ENCODE measurements around the gene GALNS. TPM values are rescaled to one million over a fixed set of nuclear protein-coding genes. Genes with fewer than 3 reads are reported as not detected.

Gene GALNS
- total RNA-seq, 1 donor from 2014 or later, result 62.2 TPM

- Histone ChIP-seq H3K27me3 (no peaks in the 10 kb centered on the region), H3K9me3 (no peaks in the 10 kb centered on the region), H3K4me1 (no peaks in the 10 kb centered on the region), H3K36me3 (peaks cover 25 to 31% of the 10 kb centered on the region in 2 donors), H3K27ac (no peak overlapping the region), H3K4me3 (no peak overlapping the region)
- no peak for DNase-seq (ENCODE audit: low spot score in 2 of 2)
- TF ChIP-seq, protein P1, sequence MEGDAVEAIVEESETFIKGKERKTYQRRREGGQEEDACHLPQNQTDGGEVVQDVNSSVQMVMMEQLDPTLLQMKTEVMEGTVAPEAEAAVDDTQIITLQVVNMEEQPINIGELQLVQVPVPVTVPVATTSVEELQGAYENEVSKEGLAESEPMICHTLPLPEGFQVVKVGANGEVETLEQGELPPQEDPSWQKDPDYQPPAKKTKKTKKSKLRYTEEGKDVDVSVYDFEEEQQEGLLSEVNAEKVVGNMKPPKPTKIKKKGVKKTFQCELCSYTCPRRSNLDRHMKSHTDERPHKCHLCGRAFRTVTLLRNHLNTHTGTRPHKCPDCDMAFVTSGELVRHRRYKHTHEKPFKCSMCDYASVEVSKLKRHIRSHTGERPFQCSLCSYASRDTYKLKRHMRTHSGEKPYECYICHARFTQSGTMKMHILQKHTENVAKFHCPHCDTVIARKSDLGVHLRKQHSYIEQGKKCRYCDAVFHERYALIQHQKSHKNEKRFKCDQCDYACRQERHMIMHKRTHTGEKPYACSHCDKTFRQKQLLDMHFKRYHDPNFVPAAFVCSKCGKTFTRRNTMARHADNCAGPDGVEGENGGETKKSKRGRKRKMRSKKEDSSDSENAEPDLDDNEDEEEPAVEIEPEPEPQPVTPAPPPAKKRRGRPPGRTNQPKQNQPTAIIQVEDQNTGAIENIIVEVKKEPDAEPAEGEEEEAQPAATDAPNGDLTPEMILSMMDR (IDR thresholded peaks at IDR 0.05), result no peak
- intact Hi-C loops (cut with DNase I), result no loop called here
Observed at GRCh38 chr16:88865310-88865709, 8.6 kb upstream of the GALNS start.

GRCh38 chr16:88864521-88864920 lies 7.8 kb upstream of the GALNS start:
- intact Hi-C loops (cut with DNase I), result no loop called here
- H3K9me3 ChIP-seq, result no peaks in the 10 kb centered on the region
- H3K4me3 ChIP-seq, result no peak overlapping the region
- no peak overlapping the region for H3K27ac ChIP-seq
- DNase-seq (ENCODE audit: low spot score in 2 of 2), result no peak
- no peaks in the 10 kb centered on the region for H3K4me1 ChIP-seq
- H3K27me3 ChIP-seq, result no peaks in the 10 kb centered on the region
- TF ChIP-seq, protein P1 (IDR thresholded peaks at IDR 0.05), result no peak
- H3K36me3 ChIP-seq, result peaks cover 33 to 39% of the 10 kb centered on the region in 2 donors

- H3K4me3 ChIP-seq, result no peak overlapping the region
- H3K27ac ChIP-seq, result no peak overlapping the region
- no peaks in the 10 kb centered on the region for H3K4me1 ChIP-seq
- H3K9me3 ChIP-seq, result no peaks in the 10 kb centered on the region
- TF ChIP-seq, protein P1 (IDR thresholded peaks at IDR 0.05), result no peak
- H3K27me3 ChIP-seq, result no peaks in the 10 kb centered on the region
- intact Hi-C loops (cut with DNase I), result no loop called here
- H3K36me3 ChIP-seq, result peaks cover 37 to 43% of the 10 kb centered on the region in 2 donors
- DNase-seq (ENCODE audit: low spot score in 2 of 2), result no peak
Observed at GRCh38 chr16:88864099-88864498, 7.4 kb upstream of the GALNS start.

DNA sequence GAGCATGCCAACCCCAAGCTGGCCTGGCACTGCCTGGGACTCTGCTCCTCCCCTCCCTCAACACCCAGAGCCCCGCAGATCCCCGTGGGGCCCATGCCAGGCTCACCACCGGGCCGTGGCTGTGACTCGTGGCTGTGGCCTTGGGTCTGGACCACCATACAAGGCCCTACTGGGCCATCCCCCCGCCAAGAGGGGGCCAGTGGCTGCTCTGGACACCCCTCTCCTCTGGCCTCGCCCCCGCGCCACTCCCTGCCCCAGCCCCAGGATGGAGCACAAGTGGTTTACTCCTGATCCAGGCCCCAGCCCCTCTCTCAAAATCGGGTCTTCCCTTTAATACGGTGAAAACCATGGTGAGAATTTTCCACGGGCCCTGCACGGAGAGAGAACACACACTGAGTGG lies 6.7 kb upstream of the GALNS start:
- H3K9me3 ChIP-seq, result no peaks in the 10 kb centered on the region
- no peak overlapping the region for H3K4me3 ChIP-seq
- DNase-seq (ENCODE audit: low spot score in 2 of 2), result no peak
- H3K27me3 ChIP-seq, result no peaks in the 10 kb centered on the region
- no peaks in the 10 kb centered on the region for H3K4me1 ChIP-seq
- TF ChIP-seq, protein P1 (IDR thresholded peaks at IDR 0.05), result no peak
- H3K36me3 ChIP-seq, result peaks cover 40 to 44% of the 10 kb centered on the region in 2 donors
- intact Hi-C loops (cut with DNase I), result no loop called here
- H3K27ac ChIP-seq, result no peak overlapping the region

DNA sequence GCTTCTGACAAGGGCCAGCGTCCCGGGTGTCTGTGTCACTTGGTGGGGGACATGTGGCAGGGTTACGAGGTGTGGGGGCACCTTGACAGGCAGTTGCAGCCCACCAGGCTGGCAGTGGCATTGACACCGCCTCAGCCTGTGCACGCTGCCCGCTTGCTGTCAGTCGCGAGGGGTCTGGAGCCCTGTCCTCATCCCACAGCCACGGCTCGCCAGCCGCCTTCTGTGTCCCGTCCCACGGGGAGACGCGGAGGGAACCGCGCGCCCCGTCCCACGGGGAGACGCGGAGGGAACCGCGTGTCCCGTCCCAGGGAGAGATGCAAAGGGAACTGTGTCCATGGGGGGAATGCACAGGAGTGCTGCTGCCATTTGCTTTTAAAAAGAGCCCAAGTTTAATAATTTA lies 6.2 kb upstream of the GALNS start:
- H3K36me3 ChIP-seq, result peaks cover 40 to 44% of the 10 kb centered on the region in 2 donors
- H3K27me3 ChIP-seq, result no peaks in the 10 kb centered on the region
- no peak for DNase-seq (ENCODE audit: low spot score in 2 of 2)
- no peak overlapping the region for H3K4me3 ChIP-seq
- no peaks in the 10 kb centered on the region for H3K9me3 ChIP-seq
- H3K27ac ChIP-seq, result no peak overlapping the region
- peaks cover 4% of the 10 kb centered on the region in 2 donors for H3K4me1 ChIP-seq
- TF ChIP-seq, protein P1 (IDR thresholded peaks at IDR 0.05), result no peak
- intact Hi-C loops (cut with DNase I), result no loop called here

GRCh38 chr16:88861359-88861758 lies 4.6 kb upstream of the GALNS start:
- Histone ChIP-seq H3K4me1 (peaks cover 6 to 7% of the 10 kb centered on the region in 2 donors), H3K36me3 (peaks cover 40 to 44% of the 10 kb centered on the region in 2 donors), H3K27ac (no peak overlapping the region)

More at GRCh38 chr16:88861359-88861758, 4.6 kb upstream of the GALNS start:
- intact Hi-C loops (cut with DNase I), result no loop called here
- TF ChIP-seq, protein P1 (IDR thresholded peaks at IDR 0.05), result no peak
- Histone ChIP-seq H3K4me3 (no peak overlapping the region), H3K9me3 (no peaks in the 10 kb centered on the region), H3K27me3 (no peaks in the 10 kb centered on the region)
- no peak for DNase-seq (ENCODE audit: low spot score in 2 of 2)

Data from ascending aorta (tissue), 2 donors.